NCI-H1092 treated with DMSO at 0.1 percent for 48 hours (cell line): Measurements from ENCODE around the gene PTH2R.
A peak's percentile ranks its signal among the peaks of the same experiment; 100 is the strongest.
"Not testable (repeated sequence)": the region's sequence is repeated elsewhere in the genome, so short reads cannot be mapped to it uniquely, and the experiment has no call there.

ENCODE experiments used
- DNase-seq: peaks from one replicate; lab custom pipeline; 2025; lab: John Stamatoyannopoulos, UW

PTH2R gene

GRCh38 chr2:208406474-208407451 lies at the start of gene PTH2R:
TSS of gene PTH2R (plus strand) at chr2:208406792. CDS start at chr2:208407044, 252 bp downstream.
- DNase-seq, result peak; percentile 29

- no peak for DNase-seq
These were observed 49.6 kb upstream of the PTH2R start for GRCh38 chr2:208356846-208357574.

GRCh38 chr2:208358758-208359631 lies 47.6 kb upstream of the PTH2R start:
- DNase-seq, result no peak

- DNase-seq, result no peak
These were observed 47.0 kb upstream of the PTH2R start for GRCh38 chr2:208359632-208359986.

GRCh38 chr2:208360259-208361076 lies 46.1 kb upstream of the PTH2R start:
- DNase-seq, result no peak

GRCh38 chr2:208361077-208361441 lies 45.5 kb upstream of the PTH2R start:
- DNase-seq, result no peak

- DNase-seq, result no peak
These were observed 43.1 kb upstream of the PTH2R start for GRCh38 chr2:208363485-208363884.

GRCh38 chr2:208366215-208367127 lies 40.1 kb upstream of the PTH2R start:
- DNase-seq, result no peak

GRCh38 chr2:208369091-208369490 lies 37.5 kb upstream of the PTH2R start:
- DNase-seq, result no peak

- DNase-seq, result no peak
These were observed 35.5 kb upstream of the PTH2R start for GRCh38 chr2:208370881-208371633.

GRCh38 chr2:208371634-208371935 lies 35.0 kb upstream of the PTH2R start:
- no peak for DNase-seq

- peak; percentile 37 for DNase-seq
These were observed 33.0 kb upstream of the PTH2R start for GRCh38 chr2:208373460-208374089.

- DNase-seq, result no peak
These were observed 31.0 kb upstream of the PTH2R start for GRCh38 chr2:208375491-208376068.

GRCh38 chr2:208377344-208377860 lies 29.2 kb upstream of the PTH2R start:
- not testable (repeated sequence) for DNase-seq

GRCh38 chr2:208379192-208379591 lies 27.4 kb upstream of the PTH2R start:
- no peak for DNase-seq

- no peak for DNase-seq
These were observed 22.0 kb upstream of the PTH2R start for GRCh38 chr2:208384637-208385036.

- DNase-seq, result no peak
These were observed 20.1 kb upstream of the PTH2R start for GRCh38 chr2:208386541-208386940.

- no peak for DNase-seq
These were observed 16.7 kb upstream of the PTH2R start for GRCh38 chr2:208389940-208390339.

- DNase-seq, result no peak
These were observed 14.3 kb upstream of the PTH2R start for GRCh38 chr2:208392300-208392699.
